Spleen (tissue), 7 donors: ENCODE results near the gene ESAM.

ENCODE experiments used
- POLR2AphosphoS5 ChIP-seq, 3 donors: sonication (generic); formaldehyde crosslinking; IDR thresholded peaks; one replicate each; pipeline ENCODE4 v1.5.1; 2017; ENCODE audit warnings: antibody characterized with exemption in 3 of 3
- TF ChIP-seq, protein P1 (sequence below), 11 experiments: fragments of 200-600 bp in 7 of 11; fragments of 450-650 bp in 4 of 11; sonication (generic) in 4 of 11; IDR thresholded peaks in 8 of 11; conservative IDR thresholded peaks in 3 of 11; 1 replicate in 7 of 11; 2 replicates in 4 of 11; pipeline versions ENCODE4 v1.4.0 to v1.8.0; 2016 to 2021; ENCODE audit warnings: antibody characterized with exemption in 11 of 11, inconsistent platforms in 4 of 11, mild to moderate bottlenecking in 1 of 11
- donor health status: DM: no; HTN: no; CAD: no; lungs with moderate emphysema.
- donor health status: DM: no; HTN: no; CAD: no.
- donor health status: DM: no; HTN: no; CAD: no.

DNA sequence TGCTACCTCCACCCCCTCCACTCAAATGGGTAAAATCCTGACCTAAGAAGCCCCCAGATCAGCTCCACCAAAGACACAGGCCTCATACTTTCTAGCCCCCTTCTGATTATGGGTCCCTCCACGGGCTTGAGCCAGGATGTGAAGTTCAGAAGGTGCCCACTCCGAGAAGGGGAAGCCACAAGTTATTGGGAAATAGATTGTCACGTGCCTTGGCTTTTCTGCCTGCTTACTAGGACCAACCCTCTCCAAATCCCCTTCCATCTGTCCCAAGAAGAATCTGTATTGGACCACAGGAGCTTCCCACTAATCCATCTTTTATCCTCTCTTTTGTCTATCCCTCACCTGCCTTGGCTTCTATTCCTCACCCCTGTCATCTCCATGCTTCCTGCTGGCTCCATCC, 25.4 kb downstream of the ESAM start:
- TF ChIP-seq, protein P1, sequence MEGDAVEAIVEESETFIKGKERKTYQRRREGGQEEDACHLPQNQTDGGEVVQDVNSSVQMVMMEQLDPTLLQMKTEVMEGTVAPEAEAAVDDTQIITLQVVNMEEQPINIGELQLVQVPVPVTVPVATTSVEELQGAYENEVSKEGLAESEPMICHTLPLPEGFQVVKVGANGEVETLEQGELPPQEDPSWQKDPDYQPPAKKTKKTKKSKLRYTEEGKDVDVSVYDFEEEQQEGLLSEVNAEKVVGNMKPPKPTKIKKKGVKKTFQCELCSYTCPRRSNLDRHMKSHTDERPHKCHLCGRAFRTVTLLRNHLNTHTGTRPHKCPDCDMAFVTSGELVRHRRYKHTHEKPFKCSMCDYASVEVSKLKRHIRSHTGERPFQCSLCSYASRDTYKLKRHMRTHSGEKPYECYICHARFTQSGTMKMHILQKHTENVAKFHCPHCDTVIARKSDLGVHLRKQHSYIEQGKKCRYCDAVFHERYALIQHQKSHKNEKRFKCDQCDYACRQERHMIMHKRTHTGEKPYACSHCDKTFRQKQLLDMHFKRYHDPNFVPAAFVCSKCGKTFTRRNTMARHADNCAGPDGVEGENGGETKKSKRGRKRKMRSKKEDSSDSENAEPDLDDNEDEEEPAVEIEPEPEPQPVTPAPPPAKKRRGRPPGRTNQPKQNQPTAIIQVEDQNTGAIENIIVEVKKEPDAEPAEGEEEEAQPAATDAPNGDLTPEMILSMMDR (IDR thresholded peaks at IDR 0.05 in 8 of 11, conservative IDR thresholded peaks at IDR 0.05 in 3 of 11), result no peak
- no peak for TF ChIP-seq POLR2AphosphoS5 (IDR thresholded peaks at IDR 0.05)
